ENCODE measurements around the gene SCGN.

The SCGN gene

DNA sequence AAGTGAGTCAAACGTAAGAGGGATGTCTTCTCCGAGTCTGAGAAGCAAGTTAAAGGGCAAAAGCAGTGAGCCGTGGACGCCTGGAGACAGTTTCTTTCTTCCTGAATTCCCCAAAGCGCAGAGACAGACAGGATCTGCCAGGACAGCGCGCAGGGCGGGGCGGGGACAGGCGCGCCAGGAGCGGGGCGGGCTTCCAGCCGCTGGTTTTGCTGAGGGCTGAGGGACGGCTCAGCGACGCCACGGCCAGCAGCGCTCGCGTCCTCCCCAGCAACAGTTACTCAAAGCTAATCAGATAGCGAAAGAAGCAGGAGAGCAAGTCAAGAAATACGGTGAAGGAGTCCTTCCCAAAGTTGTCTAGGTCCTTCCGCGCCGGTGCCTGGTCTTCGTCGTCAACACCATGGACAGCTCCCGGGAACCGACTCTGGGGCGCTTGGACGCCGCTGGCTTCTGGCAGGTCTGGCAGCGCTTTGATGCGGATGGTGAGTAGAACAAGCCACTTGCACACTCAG lies at the start of gene SCGN:
SCGN (plus strand) TSS at position 209 of the 509 bp plus-strand sequence; CDS start at position 398, 189 bp downstream.
- H3K27ac ChIP-seq = no peak within 1 kb of the TSS
- no peaks in the 10 kb centered on the region for H3K27me3 ChIP-seq (replicated peaks)
- H3K4me3 ChIP-seq (ENCODE audit: low read depth, low read length) = peak within 1 kb of the TSS; percentile 23
- in situ Hi-C loops (cut with HindIII; ENCODE audit: low pct_ligation_motif_present, low sequenced_read_pairs) = no loop called here
- no peaks in the 10 kb centered on the region for H3K36me3 ChIP-seq (replicated peaks)
- TF ChIP-seq CTCF (IDR thresholded peaks at IDR 0.05; ENCODE audit: low read depth, low read length, missing control alignments) = no peak
- peak; percentile 56 for DNase-seq

- H3K36me3 ChIP-seq (replicated peaks) = no peaks in the 10 kb centered on the region
Measured at GRCh38 chr6:25602674-25602982, 49.4 kb upstream of the SCGN start.

GRCh38 chr6:25603251-25603650 lies 48.8 kb upstream of the SCGN start:
- in situ Hi-C loops (cut with HindIII; ENCODE audit: low pct_ligation_motif_present, low sequenced_read_pairs) = no loop called here
- Histone ChIP-seq H3K27ac (no peak overlapping the region), H3K4me3 (ENCODE audit: low read depth, low read length) (no peak overlapping the region), H3K36me3 (replicated peaks) (no peaks in the 10 kb centered on the region), H3K27me3 (replicated peaks) (no peaks in the 10 kb centered on the region)
- no peak for DNase-seq
- TF ChIP-seq CTCF (IDR thresholded peaks at IDR 0.05; ENCODE audit: low read depth, low read length, missing control alignments) = no peak

More at GRCh38 chr6:25602674-25602982, 49.4 kb upstream of the SCGN start:
- Histone ChIP-seq H3K4me3 (ENCODE audit: low read depth, low read length) (no peak overlapping the region), H3K27ac (no peak overlapping the region), H3K27me3 (replicated peaks) (no peaks in the 10 kb centered on the region)
- TF ChIP-seq CTCF (IDR thresholded peaks at IDR 0.05; ENCODE audit: low read depth, low read length, missing control alignments) = no peak
- no peak for DNase-seq
- in situ Hi-C loops (cut with HindIII; ENCODE audit: low pct_ligation_motif_present, low sequenced_read_pairs) = no loop called here

- DNase-seq = no peak
- Histone ChIP-seq H3K27me3 (replicated peaks) (no peaks in the 10 kb centered on the region), H3K27ac (no peak overlapping the region), H3K4me3 (ENCODE audit: low read depth, low read length) (no peak overlapping the region), H3K36me3 (replicated peaks) (no peaks in the 10 kb centered on the region)
- TF ChIP-seq CTCF (IDR thresholded peaks at IDR 0.05; ENCODE audit: low read depth, low read length, missing control alignments) = no peak
- in situ Hi-C loops (cut with HindIII; ENCODE audit: low pct_ligation_motif_present, low sequenced_read_pairs) = no loop called here
Measured at GRCh38 chr6:25606151-25606550, 45.9 kb upstream of the SCGN start.

DNA sequence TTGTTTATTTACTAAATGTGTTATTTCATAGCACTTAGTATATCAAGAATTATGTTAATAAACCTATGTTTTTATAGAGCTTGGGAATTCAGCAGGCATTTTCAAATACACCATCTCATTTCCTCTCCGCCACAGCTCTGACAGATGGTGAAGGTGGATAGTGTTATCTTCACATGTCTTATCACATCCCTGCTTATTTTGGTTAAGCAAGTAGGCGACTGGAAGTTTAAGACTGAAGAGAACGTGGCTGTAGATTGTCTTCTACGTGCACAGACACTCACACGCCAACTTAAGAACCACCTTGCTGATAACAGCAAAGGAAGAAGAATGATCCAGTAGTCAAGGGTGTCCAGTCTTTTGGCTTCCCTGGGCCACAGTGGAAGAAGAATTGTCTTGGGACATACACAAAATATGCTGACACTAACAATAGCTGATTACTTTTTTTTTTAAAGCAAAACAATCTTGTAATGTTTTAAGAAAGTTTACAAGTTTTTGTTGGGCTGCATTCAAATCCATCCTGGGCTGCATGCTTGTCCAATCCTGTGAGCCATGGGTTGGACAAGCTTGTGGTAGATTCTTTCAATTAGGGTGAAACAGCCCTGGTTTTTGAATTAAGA lies 43.3 kb upstream of the SCGN start:
- in situ Hi-C loops (cut with HindIII; ENCODE audit: low pct_ligation_motif_present, low sequenced_read_pairs) = no loop called here
- Histone ChIP-seq H3K36me3 (replicated peaks) (no peaks in the 10 kb centered on the region), H3K4me3 (ENCODE audit: low read depth, low read length) (no peak overlapping the region), H3K27me3 (replicated peaks) (no peaks in the 10 kb centered on the region), H3K27ac (no peak overlapping the region)
- TF ChIP-seq CTCF (IDR thresholded peaks at IDR 0.05; ENCODE audit: low read depth, low read length, missing control alignments) = no peak
- DNase-seq = no peak

- Histone ChIP-seq H3K27me3 (replicated peaks) (no peaks in the 10 kb centered on the region), H3K4me3 (ENCODE audit: low read depth, low read length) (no peak overlapping the region), H3K27ac (no peak overlapping the region), H3K36me3 (replicated peaks) (no peaks in the 10 kb centered on the region)
- in situ Hi-C loops (cut with HindIII; ENCODE audit: low pct_ligation_motif_present, low sequenced_read_pairs) = no loop called here
- no peak for TF ChIP-seq CTCF (IDR thresholded peaks at IDR 0.05; ENCODE audit: low read depth, low read length, missing control alignments)
- no peak for DNase-seq
Measured at GRCh38 chr6:25612666-25613065, 39.3 kb upstream of the SCGN start.
